HG02840 (cell line): Measurements from ENCODE around the gene NOLC1.
"Not testable (repeated sequence)": the region's sequence is repeated elsewhere in the genome, so short reads cannot be mapped to it uniquely, and the experiment has no call there.

ENCODE experiments used
- ATAC-seq: cut with Tn5 transposase; IDR thresholded peaks from one replicate; pipeline ENCODE4 v1.9.1; 2021; ENCODE audit warnings: mild to moderate bottlenecking, moderate library complexity, moderate number of reproducible peaks; ENCODE audit not compliant: unreplicated experiment, low FRiP score

NOLC1 gene

GRCh38 chr10:102153093-102153620 is 968 bp downstream of the NOLC1 start:
- ATAC-seq = no peak

GRCh38 chr10:102154466-102155116 is 2.4 kb downstream of the NOLC1 start:
- ATAC-seq = no peak

- no peak for ATAC-seq
Observed at GRCh38 chr10:102157224-102157623, 5.0 kb downstream of the NOLC1 start.

GRCh38 chr10:102159051-102159597 is 6.9 kb downstream of the NOLC1 start:
- no peak for ATAC-seq

GRCh38 chr10:102159831-102160230 is 7.6 kb downstream of the NOLC1 start:
- no peak for ATAC-seq

GRCh38 chr10:102163342-102163989 is 11.3 kb downstream of the NOLC1 start:
- ATAC-seq = no peak

GRCh38 chr10:102167861-102168260 is 15.7 kb downstream of the NOLC1 start:
- ATAC-seq = no peak

- no peak for ATAC-seq
Observed at GRCh38 chr10:102170602-102171001, 18.4 kb downstream of the NOLC1 start.

- ATAC-seq = no peak
Observed at GRCh38 chr10:102172288-102172687, 20.1 kb downstream of the NOLC1 start.

GRCh38 chr10:102175415-102175814 is 23.2 kb downstream of the NOLC1 start:
- ATAC-seq = no peak

GRCh38 chr10:102184606-102185005 is 32.4 kb downstream of the NOLC1 start:
- ATAC-seq = no peak

- no peak for ATAC-seq
Observed at GRCh38 chr10:102185272-102185671, 33.1 kb downstream of the NOLC1 start.

GRCh38 chr10:102185811-102186527 is 33.8 kb downstream of the NOLC1 start:
- ATAC-seq = no peak

GRCh38 chr10:102188298-102188940 is 36.2 kb downstream of the NOLC1 start:
- no peak for ATAC-seq

- not testable (repeated sequence) for ATAC-seq
Observed at GRCh38 chr10:102188941-102189898, 37.0 kb downstream of the NOLC1 start.

GRCh38 chr10:102191956-102192355 is 39.8 kb downstream of the NOLC1 start:
- ATAC-seq = no peak

- no peak for ATAC-seq
Observed at GRCh38 chr10:102195296-102195870, 43.2 kb downstream of the NOLC1 start.

GRCh38 chr10:102196893-102197292 is 44.7 kb downstream of the NOLC1 start:
- ATAC-seq = no peak

GRCh38 chr10:102198027-102198426 is 45.8 kb downstream of the NOLC1 start:
- no peak for ATAC-seq
